MM.1S (cell line): Measurements from ENCODE around the gene ERC2.

Experiments used
- EZH2 ChIP-seq: fragments of 300-600 bp; sonication (generic); optimal IDR thresholded peaks from 2 replicates; pipeline ENCODE3; 2017; ENCODE audit warnings: low read depth, mild to moderate bottlenecking, antibody characterized with exemption, low read length, mixed read lengths
- EZH2phosphoT487 ChIP-seq: fragments of 300-600 bp; sonication (generic); IDR thresholded peaks from 2 replicates; pipeline ENCODE4 v1.6.1; 2018; ENCODE audit warnings: antibody characterized with exemption, low read length
- TF ChIP-seq, protein P1 (sequence below): fragments of 300-600 bp; sonication (generic); IDR thresholded peaks from 2 replicates; pipeline ENCODE4 v1.5.1; 2016; ENCODE audit warnings: antibody characterized with exemption, low read length, mixed read lengths

DNA sequence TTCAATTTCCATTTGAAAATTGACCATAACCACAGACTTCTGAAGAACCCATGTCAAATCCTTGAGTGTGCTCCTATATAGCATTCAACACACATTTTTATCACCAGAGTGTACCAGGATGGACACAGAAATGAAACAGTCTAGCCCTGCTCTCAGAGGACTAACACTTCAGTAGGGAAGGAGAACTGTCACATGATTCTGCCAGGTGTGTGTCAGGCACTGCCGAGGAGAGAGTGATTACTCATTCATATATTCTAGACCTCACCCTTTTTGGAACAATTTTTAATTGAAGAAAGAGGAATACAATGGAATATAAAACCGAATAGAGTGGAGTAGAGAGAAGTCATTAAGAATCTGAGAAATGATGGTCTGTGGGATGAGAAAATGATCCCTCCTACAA is 125.8 kb downstream of the ERC2 start:
- TF ChIP-seq, protein P1, sequence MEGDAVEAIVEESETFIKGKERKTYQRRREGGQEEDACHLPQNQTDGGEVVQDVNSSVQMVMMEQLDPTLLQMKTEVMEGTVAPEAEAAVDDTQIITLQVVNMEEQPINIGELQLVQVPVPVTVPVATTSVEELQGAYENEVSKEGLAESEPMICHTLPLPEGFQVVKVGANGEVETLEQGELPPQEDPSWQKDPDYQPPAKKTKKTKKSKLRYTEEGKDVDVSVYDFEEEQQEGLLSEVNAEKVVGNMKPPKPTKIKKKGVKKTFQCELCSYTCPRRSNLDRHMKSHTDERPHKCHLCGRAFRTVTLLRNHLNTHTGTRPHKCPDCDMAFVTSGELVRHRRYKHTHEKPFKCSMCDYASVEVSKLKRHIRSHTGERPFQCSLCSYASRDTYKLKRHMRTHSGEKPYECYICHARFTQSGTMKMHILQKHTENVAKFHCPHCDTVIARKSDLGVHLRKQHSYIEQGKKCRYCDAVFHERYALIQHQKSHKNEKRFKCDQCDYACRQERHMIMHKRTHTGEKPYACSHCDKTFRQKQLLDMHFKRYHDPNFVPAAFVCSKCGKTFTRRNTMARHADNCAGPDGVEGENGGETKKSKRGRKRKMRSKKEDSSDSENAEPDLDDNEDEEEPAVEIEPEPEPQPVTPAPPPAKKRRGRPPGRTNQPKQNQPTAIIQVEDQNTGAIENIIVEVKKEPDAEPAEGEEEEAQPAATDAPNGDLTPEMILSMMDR: no peak
- TF ChIP-seq EZH2phosphoT487 (no peak), EZH2 (no peak)
